HG02973 (cell line): ENCODE data around the gene PDE4A.
"Not testable (repeated sequence)": the region's sequence is repeated elsewhere in the genome, so short reads cannot be mapped to it uniquely, and the experiment has no call there.

Experiments
- ATAC-seq: cut with Tn5 transposase; IDR thresholded peaks from one replicate; pipeline ENCODE4 v1.9.1; 2021; ENCODE audit warnings: moderate library complexity; ENCODE audit not compliant: unreplicated experiment

PDE4A gene

GRCh38 chr19:10424011-10424637, 3.8 kb downstream of the PDE4A start:
- ATAC-seq: no peak

- no peak for ATAC-seq
Observed at GRCh38 chr19:10427169-10427568, 6.8 kb downstream of the PDE4A start.

GRCh38 chr19:10428996-10429381, 8.7 kb downstream of the PDE4A start:
- ATAC-seq: no peak

- ATAC-seq: peak; percentile 34
Observed at GRCh38 chr19:10430505-10431253, 10.3 kb downstream of the PDE4A start.

GRCh38 chr19:10431254-10431942, 11.1 kb downstream of the PDE4A start:
- ATAC-seq: no peak

GRCh38 chr19:10431943-10432735, 11.8 kb downstream of the PDE4A start:
- no peak for ATAC-seq

GRCh38 chr19:10432736-10433130, 12.4 kb downstream of the PDE4A start:
- ATAC-seq: no peak

- ATAC-seq: no peak
Observed at GRCh38 chr19:10433131-10433536, 12.8 kb downstream of the PDE4A start.

GRCh38 chr19:10439588-10439987, 19.2 kb downstream of the PDE4A start:
- ATAC-seq: no peak

GRCh38 chr19:10442698-10443097, 22.4 kb downstream of the PDE4A start:
- ATAC-seq: no peak

- no peak for ATAC-seq
Observed at GRCh38 chr19:10449037-10449436, 28.7 kb downstream of the PDE4A start.

- ATAC-seq: no peak
Observed at GRCh38 chr19:10450191-10450852, 30.0 kb downstream of the PDE4A start.

GRCh38 chr19:10450853-10451609, 30.7 kb downstream of the PDE4A start:
- ATAC-seq: no peak

- ATAC-seq: no peak
Observed at GRCh38 chr19:10452726-10453618, 32.6 kb downstream of the PDE4A start.

- ATAC-seq: no peak
Observed at GRCh38 chr19:10453852-10454251, 33.5 kb downstream of the PDE4A start.

- ATAC-seq: no peak
Observed at GRCh38 chr19:10454267-10454666, 33.9 kb downstream of the PDE4A start.

GRCh38 chr19:10458733-10459132, 38.4 kb downstream of the PDE4A start:
- ATAC-seq: not testable (repeated sequence)

GRCh38 chr19:10460714-10461046, 40.3 kb downstream of the PDE4A start:
- ATAC-seq: no peak
